ENCODE data around the gene SCYGR5.
A peak's percentile ranks its signal among the peaks of the same experiment; 100 is the strongest.
"Not testable (repeated sequence)": the region's sequence is repeated elsewhere in the genome, so short reads cannot be mapped to it uniquely, and the experiment has no call there.

SCYGR5 gene, protein sequence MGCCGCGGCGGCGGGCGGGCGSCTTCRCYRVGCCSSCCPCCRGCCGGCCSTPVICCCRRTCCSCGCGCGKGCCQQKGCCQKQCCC

DNA sequence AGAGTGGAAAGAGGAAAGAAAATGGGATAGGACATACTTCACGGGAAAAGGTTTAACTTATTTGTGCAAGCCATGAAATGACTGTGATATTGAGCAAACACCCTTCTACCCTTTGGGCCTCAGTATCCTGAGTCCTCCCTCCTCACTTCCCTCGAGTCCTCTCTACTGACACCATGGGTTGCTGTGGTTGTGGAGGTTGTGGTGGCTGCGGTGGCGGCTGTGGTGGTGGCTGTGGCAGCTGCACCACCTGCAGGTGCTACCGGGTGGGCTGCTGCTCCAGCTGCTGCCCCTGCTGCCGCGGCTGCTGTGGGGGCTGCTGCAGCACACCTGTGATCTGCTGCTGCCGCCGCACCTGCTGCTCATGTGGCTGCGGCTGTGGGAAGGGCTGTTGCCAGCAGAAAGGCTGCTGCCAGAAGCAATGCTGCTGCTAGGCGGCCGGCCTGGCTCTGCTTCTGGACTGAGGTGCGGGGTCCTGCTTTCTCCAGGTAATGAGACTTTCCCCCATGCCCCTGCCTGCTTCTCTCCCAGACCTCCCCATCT is at the start of gene SCYGR5:
SCYGR5 (plus strand) TSS at position 174 of the 540 bp plus-strand sequence; CDS start at position 174, 0 bp downstream.
- not testable (repeated sequence) for DNase-seq

DNA sequence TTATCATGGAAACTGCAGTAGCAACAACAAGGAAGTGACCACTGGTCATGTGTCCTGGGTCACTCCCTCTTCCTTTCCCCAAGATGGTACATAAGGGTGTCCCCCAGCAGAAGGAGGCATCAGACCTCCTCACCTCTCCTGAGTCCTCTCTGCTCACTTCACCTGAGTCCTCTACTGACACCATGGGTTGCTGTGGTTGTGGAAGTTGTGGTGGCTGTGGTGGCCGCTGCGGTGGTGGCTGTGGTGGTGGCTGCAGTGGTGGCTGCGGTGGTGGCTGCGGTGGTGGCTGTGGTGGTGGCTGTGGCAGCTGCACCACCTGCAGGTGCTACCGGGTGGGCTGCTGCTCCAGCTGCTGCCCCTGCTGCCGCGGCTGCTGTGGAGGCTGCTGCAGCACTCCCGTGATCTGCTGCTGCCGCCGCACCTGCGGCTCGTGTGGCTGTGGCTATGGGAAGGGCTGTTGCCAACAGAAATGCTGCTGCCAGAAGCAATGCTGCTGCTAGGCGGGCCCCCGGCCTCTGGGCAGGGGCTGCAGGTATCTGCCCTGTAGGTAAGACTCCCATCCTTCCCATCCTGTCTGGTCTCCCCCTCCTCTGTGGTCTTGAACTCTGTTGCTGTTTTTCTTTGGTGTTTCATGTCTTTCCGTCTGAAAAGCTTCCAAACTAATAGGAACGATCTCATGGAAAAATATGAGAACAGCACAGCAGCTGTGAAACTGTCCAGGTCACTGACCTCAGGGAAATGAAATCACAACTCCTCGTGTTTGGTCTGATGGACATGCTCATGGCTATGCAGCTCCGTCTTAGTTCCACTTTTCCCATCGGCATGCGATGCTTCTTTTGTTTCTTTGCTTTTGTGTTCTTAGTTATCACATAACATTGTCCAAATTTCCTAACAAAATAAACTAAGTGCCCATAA is 49.0 kb upstream of the SCYGR5 start, which contains the start of gene SCYGR4:
SCYGR4 (plus strand) TSS at position 183 of the 915 bp plus-strand sequence; CDS start at position 183, 0 bp downstream.
- no peak for DNase-seq

DNA sequence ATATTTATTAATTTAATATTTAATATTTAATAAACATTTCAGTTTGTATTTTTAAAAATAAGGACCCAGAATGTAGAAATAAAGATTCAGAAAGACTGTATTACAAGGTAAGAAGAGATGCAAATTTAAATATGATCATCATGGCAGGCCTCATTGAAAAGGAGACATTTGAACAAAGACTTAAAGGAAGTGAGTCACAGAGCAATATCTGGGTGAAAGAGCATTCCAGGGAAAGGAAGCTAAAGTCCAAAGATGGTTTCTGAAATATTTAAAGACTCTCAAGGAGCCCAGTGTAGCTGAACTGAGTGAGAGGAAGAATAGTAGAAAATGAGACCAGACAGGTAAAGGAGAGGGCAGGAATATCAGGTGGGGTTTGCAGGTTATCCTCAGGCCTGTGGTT is 43.4 kb upstream of the SCYGR5 start:
- no peak for DNase-seq

DNA sequence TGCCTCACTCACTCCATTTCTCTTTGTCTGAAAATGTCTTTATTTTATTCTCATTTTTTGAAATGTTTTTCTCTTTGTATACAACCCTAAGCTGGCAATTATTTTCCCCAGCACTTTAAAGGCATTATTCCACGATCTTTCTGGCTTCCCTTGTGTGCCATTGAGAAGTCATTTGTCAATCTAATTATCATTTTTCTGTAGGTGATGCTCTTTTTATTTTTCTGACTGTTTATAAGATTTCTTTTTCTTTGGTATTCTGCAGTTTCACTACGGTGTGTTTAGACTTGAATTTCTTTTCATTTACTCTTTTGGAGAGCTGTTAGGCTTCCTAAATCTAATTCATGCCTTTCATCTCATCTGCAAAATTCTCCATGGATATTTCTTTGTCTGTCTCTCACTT is 41.2 kb upstream of the SCYGR5 start:
- DNase-seq: no peak

DNA sequence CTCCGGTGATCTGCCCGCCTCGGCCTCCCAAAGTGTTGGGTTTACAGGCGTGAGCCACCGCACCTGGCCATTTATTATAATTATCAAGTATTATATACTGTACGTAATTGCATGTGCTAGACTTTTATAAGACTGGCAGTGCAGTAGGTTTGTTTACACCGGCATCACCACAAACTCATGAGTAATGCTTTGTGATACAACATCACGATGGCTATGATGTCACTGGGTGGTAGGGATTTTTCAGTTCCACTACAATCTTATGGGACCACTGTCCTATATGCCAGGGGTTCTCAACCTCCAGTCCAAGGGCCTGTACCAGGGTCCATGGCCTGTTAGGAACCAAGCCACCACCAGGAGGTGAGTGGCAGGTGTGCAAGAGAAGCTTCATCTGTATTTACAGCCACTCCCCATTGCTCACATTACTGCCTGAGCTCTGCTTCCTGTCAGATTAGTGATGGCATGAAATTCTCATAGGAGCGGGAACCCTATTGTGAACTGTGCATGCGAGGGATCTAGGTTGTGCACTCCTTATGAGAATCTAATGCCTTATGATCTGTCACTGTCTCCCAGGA is 39.9 kb upstream of the SCYGR5 start:
- DNase-seq: no peak

DNA sequence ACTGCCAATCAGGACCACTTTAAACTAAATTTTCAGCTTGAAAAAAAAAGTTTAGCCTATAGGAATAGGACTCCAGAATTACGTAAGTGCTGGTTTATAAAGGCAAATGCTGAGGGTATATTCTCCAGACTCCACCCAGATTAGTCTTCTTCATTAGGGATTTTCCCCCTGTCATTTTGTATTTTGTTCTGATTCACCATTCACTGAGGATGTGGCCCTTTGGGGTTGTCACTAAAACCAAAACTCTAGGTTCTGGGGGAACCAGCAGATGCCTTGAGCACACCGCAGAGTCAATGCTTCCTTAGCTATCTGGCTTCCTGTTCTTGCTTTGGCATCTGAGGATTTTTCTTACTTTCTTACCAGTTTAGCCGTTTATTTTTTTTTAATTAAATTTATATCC is 38.8 kb upstream of the SCYGR5 start:
- no peak for DNase-seq

DNA sequence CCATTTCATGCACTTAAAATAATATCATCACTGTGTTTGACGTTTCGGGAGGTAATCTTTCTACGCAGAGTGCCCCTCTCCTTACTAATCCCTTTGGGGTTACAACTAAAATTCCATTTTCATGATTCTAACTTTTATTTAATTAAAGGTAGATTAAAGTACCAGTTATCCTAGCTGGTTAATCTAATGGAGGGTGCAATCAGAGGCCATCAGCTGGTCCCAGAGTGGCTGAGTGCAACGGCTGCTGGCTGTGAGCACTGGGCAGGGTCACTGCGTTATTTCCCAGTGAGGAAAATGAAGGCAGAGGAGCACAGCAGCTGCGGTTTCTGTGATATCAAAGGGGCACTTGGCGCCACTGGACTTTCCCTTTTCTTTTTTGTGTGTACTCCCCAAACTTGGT is 37.2 kb upstream of the SCYGR5 start:
- DNase-seq: no peak

DNA sequence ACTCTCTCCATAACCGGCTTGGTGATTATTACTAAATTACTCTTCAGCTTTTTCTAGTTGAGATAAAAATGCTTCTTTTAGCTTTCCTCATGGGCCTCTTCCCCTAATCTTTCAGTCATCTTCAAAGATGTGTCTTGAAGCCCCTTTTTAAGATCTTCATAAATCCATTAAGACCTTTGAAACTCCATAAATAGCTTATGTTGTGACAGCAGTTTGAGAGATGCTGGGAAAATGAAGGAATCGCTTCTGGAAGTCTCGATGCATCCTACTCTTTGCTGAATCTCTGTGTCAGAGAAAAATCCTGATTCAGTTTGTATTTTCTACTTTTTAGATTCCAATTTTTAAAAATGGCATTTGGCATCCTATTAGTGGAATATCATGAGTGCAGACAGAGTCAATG is 36.3 kb upstream of the SCYGR5 start:
- no peak for DNase-seq

DNA sequence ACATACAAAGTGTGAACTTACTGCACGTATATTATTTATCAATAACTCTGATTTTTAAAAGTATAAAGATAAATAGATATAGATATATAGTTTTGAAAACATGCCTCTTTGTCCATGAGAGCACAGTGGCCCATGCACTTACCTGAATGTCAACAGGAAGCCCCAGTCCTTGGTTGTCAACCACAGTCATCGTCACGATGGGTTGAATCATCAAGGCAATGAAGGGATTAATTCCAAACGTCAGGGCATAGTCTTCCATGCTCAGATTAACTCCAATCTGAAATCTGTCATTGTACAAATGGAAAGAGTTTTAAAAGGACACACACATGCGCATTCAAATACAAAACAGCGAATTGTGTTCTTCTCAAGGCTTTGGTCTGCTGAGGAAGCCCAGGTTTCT is 33.8 kb upstream of the SCYGR5 start:
- DNase-seq: no peak

DNA sequence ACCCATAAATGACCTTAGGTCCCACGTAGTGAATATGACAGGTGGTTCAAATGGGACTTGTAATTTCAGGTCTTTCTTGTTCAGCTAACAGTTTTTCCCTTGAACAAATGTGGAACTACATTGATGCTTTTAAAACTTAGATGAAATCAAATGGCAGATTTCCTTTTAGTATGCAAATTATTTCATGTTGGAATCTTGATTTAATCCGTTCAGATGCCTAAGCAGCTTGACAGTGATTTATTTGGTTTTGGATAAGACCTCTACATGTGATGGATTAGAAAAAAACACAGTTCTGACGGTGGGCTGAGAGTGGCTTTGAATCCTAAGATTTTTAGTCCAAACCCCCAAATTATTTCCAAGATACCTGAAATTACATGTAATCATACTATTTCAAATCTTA is 32.4 kb upstream of the SCYGR5 start:
- DNase-seq: no peak

DNA sequence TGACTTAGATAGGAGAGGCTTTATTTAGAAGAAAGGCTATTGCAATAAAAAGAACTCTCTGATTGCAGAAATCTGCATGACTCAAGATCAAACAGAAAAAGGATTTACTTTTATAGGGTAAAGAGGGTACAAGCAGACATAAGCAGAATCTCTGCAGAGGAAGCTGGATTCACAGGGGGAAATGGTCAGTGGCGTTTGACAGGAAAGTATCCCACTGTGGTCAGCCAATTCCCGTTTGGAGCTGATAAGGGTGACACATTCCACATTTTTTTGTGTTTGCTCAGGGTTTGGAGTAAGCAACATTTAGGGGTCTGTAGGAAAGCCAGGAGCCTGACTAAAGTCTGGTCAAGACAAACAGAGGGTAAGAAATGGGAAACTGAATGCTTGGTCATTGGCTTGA is 23.9 kb upstream of the SCYGR5 start:
- no peak for DNase-seq

DNA sequence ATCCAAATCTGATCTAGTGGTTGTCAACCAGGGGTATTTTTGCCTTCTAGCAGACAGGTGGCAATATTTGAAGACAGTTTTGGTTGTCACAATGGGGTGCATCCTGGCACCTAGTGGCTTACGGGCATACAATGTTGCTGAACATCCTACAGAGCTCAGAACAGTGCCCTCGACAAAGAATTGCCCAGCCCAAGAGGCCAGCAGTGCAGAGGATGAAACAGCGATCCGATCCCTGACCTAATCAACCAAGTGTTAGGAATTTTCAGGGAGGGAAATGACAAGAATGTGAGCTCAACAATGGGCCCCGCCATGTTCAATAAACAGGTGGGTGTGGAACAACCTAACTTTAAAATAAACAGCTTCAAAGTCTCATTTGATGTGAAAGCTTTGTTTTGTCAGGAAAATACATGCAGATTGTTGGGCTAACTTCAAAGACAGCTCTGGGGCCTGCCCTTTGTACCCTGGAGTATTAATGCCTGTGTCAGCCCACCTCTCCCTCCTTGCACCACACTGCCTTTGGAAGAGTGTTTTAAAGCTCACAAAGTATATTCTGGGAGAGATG is 22.5 kb upstream of the SCYGR5 start:
- DNase-seq: no peak

DNA sequence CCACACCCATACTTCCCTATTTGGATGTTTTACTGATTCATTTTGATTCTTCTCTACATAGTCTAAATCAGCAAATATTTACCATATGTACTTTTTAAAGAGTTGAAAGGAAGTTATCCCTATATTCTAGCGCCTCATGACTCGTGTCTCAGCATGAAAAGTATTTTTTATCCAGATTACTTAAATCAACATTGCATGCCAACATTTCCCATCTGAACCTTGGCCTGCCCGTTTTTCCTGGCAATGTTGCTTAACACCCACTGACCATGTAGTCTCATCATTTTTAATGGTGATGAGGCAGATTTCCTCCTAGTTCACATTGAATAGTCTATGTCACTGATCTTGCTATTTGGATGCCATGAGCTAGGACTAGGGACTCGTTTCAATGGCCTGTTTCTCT is 13.2 kb upstream of the SCYGR5 start:
- DNase-seq: no peak

DNA sequence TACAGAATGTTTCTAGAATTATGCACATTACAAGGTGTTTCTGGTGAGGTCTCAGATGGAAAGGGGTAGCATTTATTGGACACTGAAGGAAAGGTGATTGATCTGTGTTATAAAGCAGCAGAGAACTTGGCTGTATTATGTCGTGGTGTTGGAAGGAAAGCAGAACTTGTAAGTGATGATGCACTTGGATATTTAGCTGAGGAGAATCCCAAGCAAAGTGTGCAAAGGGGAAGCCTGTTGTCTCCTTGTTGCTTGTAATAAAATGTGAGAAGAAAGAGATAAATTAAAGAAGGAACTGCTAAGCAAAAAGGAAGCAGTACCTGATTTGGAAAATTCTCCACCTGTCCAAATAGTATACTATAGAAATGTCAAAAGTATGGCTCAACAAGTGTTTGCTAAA is 12.2 kb upstream of the SCYGR5 start:
- no peak for DNase-seq

DNA sequence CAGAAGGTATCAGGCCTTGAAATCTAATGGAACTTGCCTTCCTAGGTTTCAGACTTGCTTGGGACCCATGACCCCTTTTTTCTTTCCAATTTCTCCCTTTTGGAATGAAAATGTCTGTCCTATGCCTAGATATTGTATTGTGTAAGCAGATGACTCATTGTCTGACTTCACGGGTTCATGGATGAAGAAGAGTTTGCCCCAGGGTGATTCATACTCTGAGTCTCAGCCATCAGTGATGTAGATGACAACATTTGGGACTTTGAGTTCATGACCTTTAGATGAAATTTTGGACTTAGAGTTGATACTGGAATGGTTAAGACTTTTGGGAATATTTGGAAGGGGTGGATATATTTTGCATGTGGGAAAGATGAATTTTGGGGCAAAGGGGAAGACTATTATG is 11.2 kb upstream of the SCYGR5 start:
- DNase-seq: no peak

DNA sequence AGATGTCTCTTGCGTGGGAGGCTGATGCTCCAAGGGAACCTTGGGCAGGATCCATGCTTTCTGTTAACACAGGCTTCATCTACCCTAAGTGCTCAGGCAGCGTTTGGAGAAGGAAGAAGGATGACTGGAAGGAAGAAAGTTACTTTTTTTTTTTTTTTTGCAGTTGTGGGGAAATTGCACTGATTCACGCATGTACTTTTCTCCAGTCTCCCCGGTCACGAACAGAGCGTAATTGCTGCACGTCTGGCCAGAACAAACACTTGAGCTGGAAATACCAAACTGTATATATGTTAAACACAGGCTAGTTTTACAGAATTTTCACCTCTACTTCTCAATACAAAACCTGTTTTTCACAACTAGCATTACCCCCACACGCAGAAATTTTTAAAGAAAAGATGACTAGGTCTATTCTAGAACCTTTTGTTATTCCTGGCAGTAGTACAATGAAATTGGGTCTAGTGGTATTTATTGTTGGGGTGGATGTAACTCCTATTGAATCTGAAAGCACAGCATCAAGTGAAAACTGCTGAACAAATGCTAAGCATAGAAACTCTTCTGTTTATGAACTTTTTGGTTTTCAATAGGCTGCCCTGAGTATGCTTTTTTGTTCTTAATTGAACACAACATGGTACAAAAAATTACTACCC is 9.3 kb upstream of the SCYGR5 start:
- DNase-seq: no peak

DNA sequence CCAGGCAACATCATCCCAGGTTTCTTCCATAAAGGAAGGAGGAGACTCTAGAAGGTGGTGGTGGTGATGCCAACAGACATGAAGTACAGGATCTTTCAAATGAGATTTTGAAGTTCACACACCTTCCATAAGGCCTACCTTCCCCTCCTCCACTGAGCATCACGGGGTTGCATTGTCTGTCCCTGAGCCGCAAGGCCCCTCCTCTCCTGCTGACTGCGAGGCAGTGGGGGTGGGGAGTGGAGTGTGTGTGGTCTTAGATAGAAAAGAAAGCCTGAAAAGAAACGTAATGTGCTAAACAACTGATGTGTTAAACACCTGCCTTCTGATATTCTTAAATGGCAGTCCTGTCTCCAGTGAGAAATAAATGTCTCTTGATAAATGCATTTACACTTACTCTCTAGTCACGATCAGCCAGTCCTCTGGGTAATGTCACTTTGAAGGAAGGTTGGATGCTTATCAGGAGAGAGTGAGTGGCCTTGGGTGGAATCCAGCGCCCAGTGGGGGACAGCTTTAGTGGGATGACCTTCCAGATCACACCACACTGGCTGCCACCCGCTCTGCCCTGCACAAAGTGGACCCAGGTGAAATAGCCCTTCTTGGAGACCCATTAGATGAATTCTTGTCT is 5.5 kb upstream of the SCYGR5 start:
- DNase-seq: no peak

DNA sequence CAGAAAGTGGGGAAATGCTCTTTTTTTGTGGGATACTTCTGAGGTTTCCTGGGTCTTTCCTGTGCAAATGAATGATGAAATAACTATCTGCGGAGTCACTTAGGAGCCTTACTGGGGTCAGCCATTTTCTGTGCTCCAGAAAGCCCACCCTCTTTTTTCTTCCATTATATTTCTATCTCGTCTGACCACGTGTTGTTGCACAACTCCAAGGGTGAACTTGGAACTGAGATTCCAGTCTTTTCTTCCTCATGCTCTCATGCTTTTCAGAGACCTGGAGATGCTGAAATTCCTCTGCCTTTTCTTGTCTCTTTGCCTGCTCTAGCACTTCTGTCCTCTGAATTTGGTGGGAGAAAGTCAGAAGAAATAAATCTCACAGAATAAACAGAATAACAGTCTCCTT is 4.8 kb upstream of the SCYGR5 start:
- DNase-seq: no peak

DNA sequence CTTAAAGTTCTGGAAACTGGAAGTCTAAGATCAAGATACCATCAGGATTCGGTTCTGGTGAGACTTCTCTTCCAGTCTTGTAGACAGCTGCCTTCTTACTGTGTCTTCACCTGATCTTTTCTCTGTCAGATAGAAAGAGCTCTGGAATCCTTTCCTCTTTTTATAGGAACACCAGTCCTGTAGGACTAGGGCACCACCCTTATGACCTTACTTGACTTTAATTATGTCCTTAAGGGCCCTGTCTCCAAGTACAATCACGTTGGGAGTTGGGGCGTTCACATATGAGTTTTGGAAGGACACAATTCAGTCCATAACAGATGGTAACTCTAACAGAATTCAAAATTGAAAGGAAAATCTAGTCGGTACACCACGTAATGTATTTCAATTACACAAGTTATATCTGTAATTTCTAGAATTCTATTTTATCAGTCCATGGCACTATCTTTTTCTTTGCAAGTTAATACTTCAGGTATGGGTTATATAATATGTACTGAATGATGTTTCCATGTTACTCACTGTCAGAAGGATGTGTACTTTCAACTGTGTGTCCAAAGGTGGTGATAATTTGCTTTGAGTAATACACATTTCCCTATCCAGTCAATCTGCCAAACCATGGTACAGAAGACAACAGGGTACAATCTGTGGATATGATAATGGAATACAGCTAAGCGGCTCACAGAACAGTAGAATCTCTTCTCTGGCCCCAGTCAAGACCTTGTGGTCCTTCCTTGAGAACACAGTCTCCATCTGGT is 1.2 kb upstream of the SCYGR5 start:
- no peak for DNase-seq

DNA sequence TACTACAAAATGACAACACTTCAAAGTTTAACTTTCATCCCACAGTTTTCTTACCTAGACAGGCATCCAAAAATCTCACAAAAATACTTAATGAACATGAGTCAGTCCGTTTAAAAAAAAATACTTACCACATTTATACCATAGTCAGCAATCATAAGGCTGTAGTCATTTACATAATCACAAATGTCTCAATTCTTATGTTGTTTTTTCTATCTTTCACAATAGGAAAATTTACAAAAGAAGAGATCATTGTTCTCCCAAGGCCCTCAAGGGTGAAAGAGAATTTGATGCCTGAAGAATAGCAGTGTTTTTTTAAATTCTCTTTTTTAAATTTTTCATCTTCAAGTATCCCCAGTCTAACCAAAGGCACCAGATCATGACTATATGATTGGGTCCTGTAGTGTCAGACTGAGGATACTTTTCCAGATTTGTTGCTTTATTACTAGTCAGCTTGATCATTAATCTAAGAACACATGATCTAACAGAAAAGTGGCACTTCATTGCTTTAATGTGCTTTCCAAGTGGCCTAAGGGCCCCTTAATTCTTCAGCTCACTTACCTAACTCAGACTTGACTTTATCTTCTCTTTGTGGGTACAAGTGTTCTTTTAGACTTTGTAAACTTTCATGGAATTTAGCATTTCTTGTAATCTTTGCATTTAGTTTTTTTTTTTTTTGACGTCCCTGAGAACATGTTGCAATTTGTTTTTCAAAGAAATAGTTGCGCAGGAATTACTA is 4.7 kb downstream of the SCYGR5 start:
- DNase-seq: no peak

DNA sequence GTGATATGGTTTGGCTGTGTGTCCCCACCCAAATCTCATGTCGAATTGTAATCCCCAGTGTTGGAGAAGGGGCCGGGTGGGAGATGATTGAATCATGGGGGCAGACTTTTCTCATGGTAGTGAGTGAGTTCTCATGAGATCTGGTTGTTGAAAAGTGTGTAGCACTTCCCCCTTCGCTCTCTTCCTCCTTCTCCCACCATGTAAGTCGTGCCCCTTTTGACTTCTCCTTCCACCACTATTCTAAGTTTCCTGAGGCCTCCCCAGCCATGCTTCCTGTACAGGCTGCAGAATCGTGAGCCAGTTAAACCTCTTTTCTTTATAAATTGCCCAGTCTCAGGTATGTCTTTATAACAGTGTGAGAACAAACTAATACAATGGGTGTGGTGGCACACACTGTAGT is 7.0 kb downstream of the SCYGR5 start:
- peak; percentile 15 for DNase-seq
